Mesendoderm (in vitro differentiated cells): ENCODE data around the gene TBL1X.

Source experiments
- DNase-seq: peaks from one replicate; pipeline ENCODE4 v3.0.0; 2013
- H2AK5ac ChIP-seq: 2 replicates; pipeline ENCODE4 v1.6.1; 2013; ENCODE audit warnings: low read length, inconsistent platforms
- H2BK120ac ChIP-seq: 2 replicates; pipeline ENCODE4 v1.6.1; 2013; ENCODE audit warnings: low read depth, mild to moderate bottlenecking, low read length, moderate library complexity, mixed read lengths
- H2BK15ac ChIP-seq: replicated peaks from 2 replicates; pipeline ENCODE4 v1.6.1; 2013; ENCODE audit warnings: low read depth, mild to moderate bottlenecking, moderate library complexity
- H2BK5ac ChIP-seq: 2 replicates; pipeline ENCODE4 v1.6.1; 2013; ENCODE audit warnings: low read length, inconsistent platforms
- H3K18ac ChIP-seq: 2 replicates; pipeline ENCODE4 v1.6.1; 2013; ENCODE audit warnings: mild to moderate bottlenecking, low read length, mixed read lengths
- H3K23ac ChIP-seq: one replicate; pipeline ENCODE4 v1.6.1; 2013; ENCODE audit warnings: low read length
- H3K27ac ChIP-seq: 2 replicates; pipeline ENCODE4 v1.5.1; 2013; ENCODE audit warnings: low read depth, mild to moderate bottlenecking, inconsistent platforms, low read length, moderate library complexity
- H3K27me3 ChIP-seq: 2 replicates; pipeline ENCODE4 v1.6.1; 2013; ENCODE audit warnings: low read length, control low read depth, mild to moderate bottlenecking, inconsistent platforms; ENCODE audit not compliant: insufficient read depth, poor library complexity
- H3K36me3 ChIP-seq: 2 replicates; pipeline ENCODE4 v1.6.1; 2013; ENCODE audit warnings: low read length, inconsistent platforms; ENCODE audit not compliant: control insufficient read depth, insufficient read depth
- H3K4ac ChIP-seq: one replicate; pipeline ENCODE4 v1.6.1; 2013; ENCODE audit warnings: low read depth, mild to moderate bottlenecking, low read length, moderate library complexity
- H3K4me1 ChIP-seq: 2 replicates; pipeline ENCODE4 v1.6.1; 2013; ENCODE audit warnings: low read depth, low read length, inconsistent platforms; ENCODE audit not compliant: control insufficient read depth
- H3K4me2 ChIP-seq: 2 replicates; pipeline ENCODE4 v1.6.1; 2013; ENCODE audit warnings: low read length
- H3K4me3 ChIP-seq: 2 replicates; pipeline ENCODE4 v1.5.1; 2013; ENCODE audit warnings: mild to moderate bottlenecking, low read length
- H3K56ac ChIP-seq: one replicate; pipeline ENCODE4 v1.6.1; 2013; ENCODE audit warnings: low read length
- H3K79me1 ChIP-seq: 2 replicates; pipeline ENCODE4 v1.6.1; 2013; ENCODE audit warnings: low read length, inconsistent platforms
- H3K79me2 ChIP-seq: 2 replicates; pipeline ENCODE4 v1.6.1; 2013; ENCODE audit warnings: mild to moderate bottlenecking, low read length; ENCODE audit not compliant: control insufficient read depth, insufficient read depth
- H3K9ac ChIP-seq: 2 replicates; pipeline ENCODE4 v1.6.1; 2013; ENCODE audit warnings: low read length, inconsistent platforms
- H4K5ac ChIP-seq: one replicate; pipeline ENCODE4 v1.6.1; 2013; ENCODE audit warnings: low read length
- H4K8ac ChIP-seq: one replicate; pipeline ENCODE4 v1.6.1; 2013; ENCODE audit warnings: low read depth, mild to moderate bottlenecking, control low read depth, low read length, moderate library complexity
- WGBS: extraction: QIAGEN DNeasy Blood & Tissue Kit; methylation state at CpG from one replicate; pipeline ENCODE4 v1.1.7; 2013; ENCODE audit warnings: low lambda C conversion rate, missing lambda C conversion rate; ENCODE audit not compliant: insufficient coverage; ENCODE audit errors: extremely low coverage; 5-methylcytosine and 5-hydroxymethylcytosine counted together

The TBL1X gene

GRCh38 chrX:9518051-9518450 lies 53.2 kb downstream of the TBL1X start:
- Histone ChIP-seq H2BK5ac (no peak overlapping the region), H3K4me3 (no peak overlapping the region), H3K4ac (no peak overlapping the region), H2AK5ac (no peak overlapping the region), H3K79me2 (peaks cover 6% of the 10 kb centered on the region), H2BK15ac (no peak overlapping the region), H2BK120ac (no peak overlapping the region), H3K79me1 (no peaks in the 10 kb centered on the region), H3K18ac (no peak overlapping the region), H3K9ac (no peak overlapping the region), H4K5ac (no peak overlapping the region), H3K4me2 (no peak overlapping the region), H3K27ac (no peak overlapping the region), H3K56ac (no peak overlapping the region), H3K27me3 (no peaks in the 10 kb centered on the region), H3K23ac (no peak overlapping the region), H3K36me3 (no peaks in the 10 kb centered on the region), H4K8ac (no peak overlapping the region), H3K4me1 (peaks cover 4% of the 10 kb centered on the region)
- WGBS: no CpG with 5 or more reads among the region's 4 CpGs
- DNase-seq: no peak

- no peak overlapping the region for H3K23ac ChIP-seq
- no peak overlapping the region for H4K5ac ChIP-seq
- WGBS: no CpG with 5 or more reads among the region's 5 CpGs
- H2AK5ac ChIP-seq: no peak overlapping the region
- no peak overlapping the region for H3K18ac ChIP-seq
- no peaks in the 10 kb centered on the region for H3K27me3 ChIP-seq
- H3K79me1 ChIP-seq: no peaks in the 10 kb centered on the region
- no peak overlapping the region for H3K4ac ChIP-seq
- no peak overlapping the region for H3K56ac ChIP-seq
- no peak overlapping the region for H4K8ac ChIP-seq
- peaks cover 4% of the 10 kb centered on the region for H3K4me1 ChIP-seq
- no peak overlapping the region for H3K4me3 ChIP-seq
- no peak overlapping the region for H3K9ac ChIP-seq
- no peak overlapping the region for H2BK15ac ChIP-seq
- no peak for DNase-seq
- H3K79me2 ChIP-seq: peaks cover 6% of the 10 kb centered on the region
- H3K27ac ChIP-seq: no peak overlapping the region
- no peak overlapping the region for H2BK120ac ChIP-seq
- no peak overlapping the region for H3K4me2 ChIP-seq
- no peak overlapping the region for H2BK5ac ChIP-seq
- no peaks in the 10 kb centered on the region for H3K36me3 ChIP-seq
Measured at GRCh38 chrX:9518889-9519288, 54.0 kb downstream of the TBL1X start.

GRCh38 chrX:9519546-9520216 lies 54.8 kb downstream of the TBL1X start:
- H3K4ac ChIP-seq: no peak overlapping the region
- DNase-seq: no peak
- H2BK120ac ChIP-seq: no peak overlapping the region
- H3K27ac ChIP-seq: no peak overlapping the region
- H4K8ac ChIP-seq: no peak overlapping the region
- H3K4me3 ChIP-seq: no peak overlapping the region
- H4K5ac ChIP-seq: no peak overlapping the region
- H3K23ac ChIP-seq: no peak overlapping the region
- WGBS: no CpG with 5 or more reads among the region's 8 CpGs
- no peak overlapping the region for H2AK5ac ChIP-seq
- H2BK5ac ChIP-seq: no peak overlapping the region
- H3K79me1 ChIP-seq: no peaks in the 10 kb centered on the region
- no peak overlapping the region for H2BK15ac ChIP-seq
- H3K4me1 ChIP-seq: peaks cover 4% of the 10 kb centered on the region
- peaks cover 6% of the 10 kb centered on the region for H3K79me2 ChIP-seq
- H3K9ac ChIP-seq: no peak overlapping the region
- H3K4me2 ChIP-seq: no peak overlapping the region
- no peaks in the 10 kb centered on the region for H3K27me3 ChIP-seq
- no peak overlapping the region for H3K56ac ChIP-seq
- H3K36me3 ChIP-seq: no peaks in the 10 kb centered on the region
- H3K18ac ChIP-seq: no peak overlapping the region

GRCh38 chrX:9520217-9520590 lies 55.3 kb downstream of the TBL1X start:
- Histone ChIP-seq H2AK5ac (no peak overlapping the region), H3K18ac (no peak overlapping the region), H3K23ac (no peak overlapping the region), H4K5ac (no peak overlapping the region), H3K27ac (no peak overlapping the region), H3K56ac (no peak overlapping the region), H2BK15ac (no peak overlapping the region), H3K4me1 (peaks cover 4% of the 10 kb centered on the region), H4K8ac (no peak overlapping the region), H3K9ac (no peak overlapping the region), H3K27me3 (no peaks in the 10 kb centered on the region), H3K4me3 (no peak overlapping the region), H3K36me3 (no peaks in the 10 kb centered on the region), H2BK5ac (no peak overlapping the region), H2BK120ac (no peak overlapping the region), H3K4ac (no peak overlapping the region), H3K4me2 (no peak overlapping the region), H3K79me1 (no peaks in the 10 kb centered on the region), H3K79me2 (peaks cover 6% of the 10 kb centered on the region)
- peak; percentile 42 for DNase-seq
- WGBS: no CpG with 5 or more reads among the region's 6 CpGs

- WGBS: no CpG with 5 or more reads among the region's 7 CpGs
- no peak overlapping the region for H4K5ac ChIP-seq
- H2BK15ac ChIP-seq: no peak overlapping the region
- H3K36me3 ChIP-seq: no peaks in the 10 kb centered on the region
- H3K4me1 ChIP-seq: peaks cover 4% of the 10 kb centered on the region
- H3K27ac ChIP-seq: no peak overlapping the region
- H3K4me3 ChIP-seq: no peak overlapping the region
- H3K79me2 ChIP-seq: peaks cover 6% of the 10 kb centered on the region
- no peak overlapping the region for H4K8ac ChIP-seq
- no peak overlapping the region for H3K18ac ChIP-seq
- no peak overlapping the region for H3K4ac ChIP-seq
- no peak overlapping the region for H3K56ac ChIP-seq
- H2BK120ac ChIP-seq: no peak overlapping the region
- H3K79me1 ChIP-seq: peaks cover 2% of the 10 kb centered on the region
- no peaks in the 10 kb centered on the region for H3K27me3 ChIP-seq
- H3K9ac ChIP-seq: no peak overlapping the region
- H2BK5ac ChIP-seq: no peak overlapping the region
- H3K4me2 ChIP-seq: no peak overlapping the region
- no peak overlapping the region for H3K23ac ChIP-seq
- no peak overlapping the region for H2AK5ac ChIP-seq
- DNase-seq: no peak
Measured at GRCh38 chrX:9522378-9523155, 57.7 kb downstream of the TBL1X start.
